22Rv1 (cell line): Measurements from ENCODE around the gene ADCY1.

Experiments
- CTCF ChIP-seq: fragments of 450-650 bp; IDR thresholded peaks from 2 replicates; pipeline ENCODE4 v1.5.1; 2017; ENCODE audit warnings: mild to moderate bottlenecking
- ZFX ChIP-seq: fragments of 450-650 bp; IDR thresholded peaks from 2 replicates; pipeline ENCODE4 v1.6.1; 2017; ENCODE audit warnings: antibody characterized with exemption, borderline replicate concordance

GRCh38 chr7:45650404-45651394, 76.5 kb downstream of the ADCY1 start:
- TF ChIP-seq CTCF (no peak), ZFX (no peak)
